Upper lobe of left lung (tissue), 4 donors: ENCODE results near the gene TMEM232.

Experiments
- EP300 ChIP-seq, 4 donors: sonication (generic); formaldehyde crosslinking; IDR thresholded peaks; one replicate each; pipeline ENCODE4 v1.5.1; 2017; ENCODE audit warnings: antibody characterized with exemption in 4 of 4, control low read depth in 2 of 4
- POLR2A ChIP-seq, 4 donors: fragments of 450-650 bp; IDR thresholded peaks; one replicate each; pipeline ENCODE4 v1.5.1; 2016 to 2017; ENCODE audit warnings: antibody characterized with exemption in 4 of 4, mild to moderate bottlenecking in 2 of 4
- POLR2AphosphoS5 ChIP-seq, 2 donors: sonication (generic); formaldehyde crosslinking; IDR thresholded peaks; one replicate each; pipeline ENCODE4 v1.5.1; 2017; ENCODE audit warnings: antibody characterized with exemption in 2 of 2
- TF ChIP-seq, protein P1 (sequence below), 6 experiments: fragments of 450-650 bp in 4 of 6; fragments of 200-600 bp in 2 of 6; sonication (generic) in 2 of 6; IDR thresholded peaks; one replicate each; pipeline ENCODE4 v1.5.1; 2016 to 2019; ENCODE audit warnings: antibody characterized with exemption in 6 of 6

- TF ChIP-seq, protein P1, sequence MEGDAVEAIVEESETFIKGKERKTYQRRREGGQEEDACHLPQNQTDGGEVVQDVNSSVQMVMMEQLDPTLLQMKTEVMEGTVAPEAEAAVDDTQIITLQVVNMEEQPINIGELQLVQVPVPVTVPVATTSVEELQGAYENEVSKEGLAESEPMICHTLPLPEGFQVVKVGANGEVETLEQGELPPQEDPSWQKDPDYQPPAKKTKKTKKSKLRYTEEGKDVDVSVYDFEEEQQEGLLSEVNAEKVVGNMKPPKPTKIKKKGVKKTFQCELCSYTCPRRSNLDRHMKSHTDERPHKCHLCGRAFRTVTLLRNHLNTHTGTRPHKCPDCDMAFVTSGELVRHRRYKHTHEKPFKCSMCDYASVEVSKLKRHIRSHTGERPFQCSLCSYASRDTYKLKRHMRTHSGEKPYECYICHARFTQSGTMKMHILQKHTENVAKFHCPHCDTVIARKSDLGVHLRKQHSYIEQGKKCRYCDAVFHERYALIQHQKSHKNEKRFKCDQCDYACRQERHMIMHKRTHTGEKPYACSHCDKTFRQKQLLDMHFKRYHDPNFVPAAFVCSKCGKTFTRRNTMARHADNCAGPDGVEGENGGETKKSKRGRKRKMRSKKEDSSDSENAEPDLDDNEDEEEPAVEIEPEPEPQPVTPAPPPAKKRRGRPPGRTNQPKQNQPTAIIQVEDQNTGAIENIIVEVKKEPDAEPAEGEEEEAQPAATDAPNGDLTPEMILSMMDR (IDR thresholded peaks at IDR 0.05) = no peak
- TF ChIP-seq POLR2AphosphoS5 (IDR thresholded peaks at IDR 0.05) (no peak), EP300 (IDR thresholded peaks at IDR 0.05) (no peak), POLR2A (IDR thresholded peaks at IDR 0.05) (no peak)
These were observed 263.4 kb downstream of the TMEM232 start for GRCh38 chr5:110463106-110463505.
